ENCODE results near the gene IL36A. TPM values are rescaled to one million over a fixed set of nuclear protein-coding genes. Genes with fewer than 3 reads are reported as not detected.
A peak's percentile ranks its signal among the peaks of the same experiment; 100 is the strongest.

Gene IL36A
- total and polyA plus RNA-seq, 4 donors = not detected

- TF ChIP-seq, protein P1, sequence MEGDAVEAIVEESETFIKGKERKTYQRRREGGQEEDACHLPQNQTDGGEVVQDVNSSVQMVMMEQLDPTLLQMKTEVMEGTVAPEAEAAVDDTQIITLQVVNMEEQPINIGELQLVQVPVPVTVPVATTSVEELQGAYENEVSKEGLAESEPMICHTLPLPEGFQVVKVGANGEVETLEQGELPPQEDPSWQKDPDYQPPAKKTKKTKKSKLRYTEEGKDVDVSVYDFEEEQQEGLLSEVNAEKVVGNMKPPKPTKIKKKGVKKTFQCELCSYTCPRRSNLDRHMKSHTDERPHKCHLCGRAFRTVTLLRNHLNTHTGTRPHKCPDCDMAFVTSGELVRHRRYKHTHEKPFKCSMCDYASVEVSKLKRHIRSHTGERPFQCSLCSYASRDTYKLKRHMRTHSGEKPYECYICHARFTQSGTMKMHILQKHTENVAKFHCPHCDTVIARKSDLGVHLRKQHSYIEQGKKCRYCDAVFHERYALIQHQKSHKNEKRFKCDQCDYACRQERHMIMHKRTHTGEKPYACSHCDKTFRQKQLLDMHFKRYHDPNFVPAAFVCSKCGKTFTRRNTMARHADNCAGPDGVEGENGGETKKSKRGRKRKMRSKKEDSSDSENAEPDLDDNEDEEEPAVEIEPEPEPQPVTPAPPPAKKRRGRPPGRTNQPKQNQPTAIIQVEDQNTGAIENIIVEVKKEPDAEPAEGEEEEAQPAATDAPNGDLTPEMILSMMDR (IDR thresholded peaks at IDR 0.05; ENCODE audit: control extremely low read depth, extremely low read depth) = no peak
- WGBS, 2 donors = 81 to 82% methylated on average over 3 of the region's 3 CpGs
- no peaks in the 10 kb centered on the region for H3K36me3 ChIP-seq (ENCODE audit: control insufficient read depth in 4 of 4, insufficient read depth in 4 of 4, low read length in 4 of 4)
- H3K9me3 ChIP-seq (ENCODE audit: control insufficient read depth in 4 of 4, insufficient read depth in 3 of 4, low read length in 3 of 4) = no peaks in the 10 kb centered on the region
- no peak for DNase-seq
- ATAC-seq (ENCODE audit: insufficient read depth, low FRiP score) = no peak
- no peaks in the 10 kb centered on the region for H3K27me3 ChIP-seq (ENCODE audit: control insufficient read depth in 3 of 3, insufficient read depth in 3 of 3, low read length in 2 of 3)
- H3K27ac ChIP-seq (ENCODE audit: low read depth in 1 of 2, low read length in 1 of 2) = no peak overlapping the region
- no peaks in the 10 kb centered on the region for H3K4me1 ChIP-seq (ENCODE audit: control insufficient read depth in 5 of 5, insufficient read depth in 5 of 5, low read length in 5 of 5)
- no peak overlapping the region for H3K9ac ChIP-seq (ENCODE audit: insufficient read depth in 1 of 2, low read length in 2 of 2)
- no peak overlapping the region for H3K4me3 ChIP-seq
Measured at GRCh38 chr2:113038291-113038690, 33.0 kb downstream of the IL36A start.

DNA sequence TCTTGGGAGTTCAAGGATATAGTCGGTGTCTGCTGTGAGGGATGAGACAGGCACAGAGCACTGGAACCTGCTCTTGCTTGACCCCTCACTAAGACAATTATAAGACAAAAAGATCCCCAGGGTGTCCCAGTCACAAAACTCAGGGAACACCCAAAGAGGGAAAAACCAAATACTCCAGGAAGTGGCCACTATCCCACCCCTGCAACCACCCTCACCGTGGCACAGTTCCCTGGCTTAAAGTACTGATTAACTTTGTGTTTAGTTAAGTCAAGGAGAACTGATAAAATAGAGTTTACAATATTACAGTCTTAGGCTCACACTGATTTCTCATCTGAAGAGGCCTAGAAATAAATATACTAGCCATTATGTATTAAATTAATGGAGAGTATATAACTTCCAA lies 33.9 kb downstream of the IL36A start:
- Histone ChIP-seq H3K27ac (ENCODE audit: low read depth in 1 of 2, low read length in 1 of 2) (no peak overlapping the region), H3K27me3 (ENCODE audit: control insufficient read depth in 3 of 3, insufficient read depth in 3 of 3, low read length in 2 of 3) (no peaks in the 10 kb centered on the region), H3K36me3 (ENCODE audit: control insufficient read depth in 4 of 4, insufficient read depth in 4 of 4, low read length in 4 of 4) (no peaks in the 10 kb centered on the region), H3K4me3 (no peak overlapping the region), H3K9ac (ENCODE audit: insufficient read depth in 1 of 2, low read length in 2 of 2) (no peak overlapping the region), H3K4me1 (ENCODE audit: control insufficient read depth in 5 of 5, insufficient read depth in 5 of 5, low read length in 5 of 5) (no peaks in the 10 kb centered on the region), H3K9me3 (ENCODE audit: control insufficient read depth in 4 of 4, insufficient read depth in 3 of 4, low read length in 3 of 4) (no peaks in the 10 kb centered on the region)
- TF ChIP-seq, protein P1 (IDR thresholded peaks at IDR 0.05; ENCODE audit: control extremely low read depth, extremely low read depth) = no peak
- no peak for ATAC-seq (ENCODE audit: insufficient read depth, low FRiP score)
- 75 to 87% methylated on average over 2 of the region's 2 CpGs for WGBS, 2 donors
- peak in 1 of 3 donors; percentile 4 for DNase-seq

DNA sequence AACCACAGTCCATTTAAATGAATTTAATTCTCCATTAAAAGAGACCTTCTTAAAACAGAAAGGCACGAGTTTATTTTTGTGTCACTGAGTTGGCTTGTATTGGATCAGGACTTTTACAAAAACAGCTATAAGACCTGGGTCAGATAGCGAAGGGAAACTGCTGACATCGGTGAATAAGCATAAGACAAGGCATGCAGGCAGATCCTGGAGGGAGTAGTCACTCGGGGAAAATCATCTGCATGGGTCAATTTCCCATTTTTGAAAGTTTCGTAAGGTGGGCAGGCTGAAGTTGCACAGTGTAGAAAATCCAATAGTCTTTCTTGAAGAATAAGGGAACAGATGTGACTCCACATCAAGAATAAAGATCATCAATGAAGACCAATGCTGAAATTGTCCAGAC lies 34.5 kb downstream of the IL36A start:
- 39 to 62% methylated on average over 5 of the region's 5 CpGs for WGBS, 2 donors
- DNase-seq (no peak), ATAC-seq (ENCODE audit: insufficient read depth, low FRiP score) (no peak)
- H3K27me3 ChIP-seq (ENCODE audit: control insufficient read depth in 3 of 3, insufficient read depth in 3 of 3, low read length in 2 of 3) = no peaks in the 10 kb centered on the region
- H3K4me3 ChIP-seq = no peak overlapping the region
- H3K9ac ChIP-seq (ENCODE audit: insufficient read depth in 1 of 2, low read length in 2 of 2) = no peak overlapping the region
- H3K9me3 ChIP-seq (ENCODE audit: control insufficient read depth in 4 of 4, insufficient read depth in 3 of 4, low read length in 3 of 4) = no peaks in the 10 kb centered on the region
- no peak overlapping the region for H3K27ac ChIP-seq (ENCODE audit: low read depth in 1 of 2, low read length in 1 of 2)
- no peaks in the 10 kb centered on the region for H3K4me1 ChIP-seq (ENCODE audit: control insufficient read depth in 5 of 5, insufficient read depth in 5 of 5, low read length in 5 of 5)
- TF ChIP-seq, protein P1 (IDR thresholded peaks at IDR 0.05; ENCODE audit: control extremely low read depth, extremely low read depth) = no peak
- H3K36me3 ChIP-seq (ENCODE audit: control insufficient read depth in 4 of 4, insufficient read depth in 4 of 4, low read length in 4 of 4) = no peaks in the 10 kb centered on the region

GRCh38 chr2:113041871-113042270 lies 36.6 kb downstream of the IL36A start:
- Histone ChIP-seq H3K9me3 (ENCODE audit: control insufficient read depth in 4 of 4, insufficient read depth in 3 of 4, low read length in 3 of 4) (no peaks in the 10 kb centered on the region), H3K36me3 (ENCODE audit: control insufficient read depth in 4 of 4, insufficient read depth in 4 of 4, low read length in 4 of 4) (no peaks in the 10 kb centered on the region), H3K27me3 (ENCODE audit: control insufficient read depth in 3 of 3, insufficient read depth in 3 of 3, low read length in 2 of 3) (no peaks in the 10 kb centered on the region), H3K27ac (ENCODE audit: low read depth in 1 of 2, low read length in 1 of 2) (no peak overlapping the region), H3K9ac (ENCODE audit: insufficient read depth in 1 of 2, low read length in 2 of 2) (no peak overlapping the region), H3K4me1 (ENCODE audit: control insufficient read depth in 5 of 5, insufficient read depth in 5 of 5, low read length in 5 of 5) (no peaks in the 10 kb centered on the region), H3K4me3 (no peak overlapping the region)
- DNase-seq (no peak), ATAC-seq (ENCODE audit: insufficient read depth, low FRiP score) (no peak)
- TF ChIP-seq, protein P1 (IDR thresholded peaks at IDR 0.05; ENCODE audit: control extremely low read depth, extremely low read depth) = no peak
- WGBS, 2 donors = 74 to 78% methylated on average over 5 of the region's 5 CpGs

Data from lung (tissue), 12 donors.